ENCODE results near the gene CORO2A.

DNA sequence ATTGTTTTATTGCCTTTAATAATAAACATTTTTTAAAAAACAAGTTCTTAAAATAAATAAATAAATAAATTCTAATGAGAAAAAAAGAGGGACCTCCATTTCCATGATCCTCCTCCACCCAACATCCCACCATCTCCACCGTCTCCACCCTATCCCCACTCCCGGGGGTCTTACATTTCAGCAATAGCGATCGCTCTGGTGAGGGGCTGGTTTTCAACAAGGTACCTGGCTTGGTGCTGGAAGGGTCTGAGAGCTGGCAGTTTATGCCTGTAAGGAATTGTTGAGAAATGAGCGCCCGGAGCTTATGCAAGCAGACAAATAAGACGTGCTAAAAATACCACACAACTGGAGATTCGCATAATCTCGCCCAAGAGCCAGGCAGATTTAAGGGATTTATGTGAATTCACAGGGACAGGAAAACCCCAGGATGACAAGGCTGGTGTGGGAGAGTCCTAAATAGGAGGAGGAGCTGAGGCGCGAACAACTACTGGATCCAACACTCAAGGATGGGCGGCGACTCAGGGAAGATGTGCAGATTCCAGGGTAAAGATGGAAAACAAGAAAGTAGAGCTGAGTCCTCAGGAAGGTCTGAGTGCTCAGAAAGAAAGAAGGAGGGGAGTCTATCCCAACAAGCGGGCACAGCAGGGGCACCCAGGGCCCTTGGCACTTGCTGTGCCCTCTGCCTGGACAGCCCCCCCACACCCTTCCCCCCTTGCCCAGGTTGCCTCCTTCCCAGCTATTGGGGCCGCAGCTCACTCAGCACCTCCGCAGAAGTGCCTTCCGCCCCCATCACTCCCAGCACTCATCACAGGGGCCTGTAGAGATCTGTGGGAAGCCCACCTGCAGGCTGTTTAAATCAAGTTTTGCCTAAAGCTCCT, 100.5 kb downstream of the CORO2A start:
- no peak for TF ChIP-seq EP300 (IDR thresholded peaks at IDR 0.05)
- TF ChIP-seq, protein P1, sequence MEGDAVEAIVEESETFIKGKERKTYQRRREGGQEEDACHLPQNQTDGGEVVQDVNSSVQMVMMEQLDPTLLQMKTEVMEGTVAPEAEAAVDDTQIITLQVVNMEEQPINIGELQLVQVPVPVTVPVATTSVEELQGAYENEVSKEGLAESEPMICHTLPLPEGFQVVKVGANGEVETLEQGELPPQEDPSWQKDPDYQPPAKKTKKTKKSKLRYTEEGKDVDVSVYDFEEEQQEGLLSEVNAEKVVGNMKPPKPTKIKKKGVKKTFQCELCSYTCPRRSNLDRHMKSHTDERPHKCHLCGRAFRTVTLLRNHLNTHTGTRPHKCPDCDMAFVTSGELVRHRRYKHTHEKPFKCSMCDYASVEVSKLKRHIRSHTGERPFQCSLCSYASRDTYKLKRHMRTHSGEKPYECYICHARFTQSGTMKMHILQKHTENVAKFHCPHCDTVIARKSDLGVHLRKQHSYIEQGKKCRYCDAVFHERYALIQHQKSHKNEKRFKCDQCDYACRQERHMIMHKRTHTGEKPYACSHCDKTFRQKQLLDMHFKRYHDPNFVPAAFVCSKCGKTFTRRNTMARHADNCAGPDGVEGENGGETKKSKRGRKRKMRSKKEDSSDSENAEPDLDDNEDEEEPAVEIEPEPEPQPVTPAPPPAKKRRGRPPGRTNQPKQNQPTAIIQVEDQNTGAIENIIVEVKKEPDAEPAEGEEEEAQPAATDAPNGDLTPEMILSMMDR (IDR thresholded peaks at IDR 0.05): no peak
- no peak for TF ChIP-seq POLR2AphosphoS5 (IDR thresholded peaks at IDR 0.05)
